Amniotic stem cell (primary cell): ENCODE results near the gene COL4A4.
A peak's percentile ranks its signal among the peaks of the same experiment; 100 is the strongest.

Experiments used
- DNase-seq: peaks from one replicate; lab custom pipeline; 2025; lab: John Stamatoyannopoulos, UW

Gene COL4A4

DNA sequence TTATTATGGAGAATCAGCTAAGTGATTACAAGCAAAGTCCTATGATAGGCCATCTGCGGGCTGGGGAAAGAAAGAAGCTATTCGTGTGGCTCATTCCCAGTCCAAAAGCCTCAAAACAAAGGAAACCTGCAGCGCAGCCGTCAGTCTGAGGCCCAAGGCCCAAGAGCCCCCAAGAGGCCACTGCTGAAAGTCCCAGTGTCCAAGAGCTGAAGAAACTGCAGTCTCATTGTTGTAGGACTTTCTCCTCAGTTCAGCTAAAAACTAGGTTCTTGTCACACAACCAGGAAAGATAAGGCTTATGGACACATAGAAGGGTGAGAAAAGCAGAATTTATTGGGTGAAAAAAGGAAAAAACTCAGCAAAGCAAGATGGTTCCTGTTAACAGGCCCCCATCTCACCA is 185.0 kb downstream of the COL4A4 start:
- no peak for DNase-seq

GRCh38 chr2:226978300-226978699 is 185.7 kb downstream of the COL4A4 start:
- no peak for DNase-seq

- DNase-seq = peak; percentile 40
These were observed 186.2 kb downstream of the COL4A4 start for GRCh38 chr2:226977775-226978190.

GRCh38 chr2:226973816-226974215 is 190.2 kb downstream of the COL4A4 start:
- no peak for DNase-seq

DNA sequence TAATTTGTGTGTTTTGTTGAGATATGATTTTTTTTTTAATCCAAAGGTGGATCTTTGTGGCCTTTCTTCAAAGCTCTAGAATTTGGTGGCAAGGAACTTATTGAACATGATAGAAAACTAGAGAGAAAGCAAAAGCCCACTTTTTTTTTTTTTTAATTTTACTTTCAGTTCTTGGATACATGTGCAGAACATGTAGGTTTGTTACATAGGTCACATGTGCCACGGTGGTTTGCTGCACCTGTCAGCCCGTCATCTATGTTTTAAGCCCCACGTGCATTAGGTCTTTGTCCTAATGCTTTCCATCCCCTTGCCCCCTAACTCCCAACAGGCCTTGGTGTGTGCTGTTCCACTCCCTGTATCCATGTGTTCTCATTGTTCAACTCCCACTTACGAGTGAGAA is 192.2 kb downstream of the COL4A4 start:
- no peak for DNase-seq

- DNase-seq = no peak
These were observed 192.9 kb downstream of the COL4A4 start for GRCh38 chr2:226971084-226971483.

- no peak for DNase-seq
These were observed 193.6 kb downstream of the COL4A4 start for GRCh38 chr2:226970362-226970761.

DNA sequence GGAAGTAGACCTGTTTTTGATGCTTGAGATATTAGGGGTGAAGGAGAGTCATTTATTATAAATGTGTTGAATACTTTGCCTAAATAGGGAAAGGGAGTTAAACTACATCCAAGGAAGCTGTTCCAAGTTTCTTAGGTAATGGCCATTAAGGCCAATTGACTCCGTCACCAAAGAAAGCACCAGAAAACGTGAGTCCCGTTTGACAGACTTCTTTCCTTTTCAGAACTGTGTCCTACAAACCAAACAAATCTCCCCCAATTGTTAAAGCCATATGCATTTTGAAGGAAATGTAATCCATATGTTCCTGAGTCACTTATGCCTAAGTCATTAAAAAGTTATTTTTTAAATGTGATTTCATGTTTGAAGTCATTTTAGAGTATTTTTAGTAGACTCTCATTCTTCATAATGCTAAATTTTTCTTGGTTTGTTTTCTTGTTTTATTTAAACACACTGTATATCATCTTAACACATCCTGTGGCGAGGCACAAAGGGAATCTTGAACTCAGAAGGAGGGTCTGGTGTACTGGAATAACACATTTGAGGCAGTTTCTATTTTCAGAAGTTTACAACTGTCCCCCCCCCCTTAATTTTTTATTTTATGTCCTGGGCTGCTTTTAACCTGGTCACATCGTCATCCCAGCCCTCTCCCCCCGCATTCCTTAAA is 194.5 kb downstream of the COL4A4 start:
- no peak for DNase-seq

DNA sequence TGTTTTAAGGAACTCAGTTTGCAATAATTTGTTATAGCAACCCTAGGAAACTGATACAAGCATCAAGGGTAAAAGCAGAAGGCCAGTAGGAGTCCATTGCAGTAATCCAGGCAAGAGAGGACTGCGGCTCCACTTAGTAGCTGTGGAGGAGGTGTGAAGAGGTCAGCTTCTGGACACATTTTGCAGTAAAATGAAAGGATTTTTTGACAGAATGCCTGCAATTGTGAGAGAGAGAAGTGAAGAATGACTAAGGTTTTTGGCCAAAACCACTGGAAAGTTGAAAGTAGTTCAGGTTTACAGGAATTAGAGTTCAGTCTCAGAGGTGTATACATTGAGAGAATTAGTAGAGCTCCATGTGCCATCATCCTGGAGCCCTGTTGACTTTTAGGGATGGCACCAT is 198.6 kb downstream of the COL4A4 start:
- DNase-seq = no peak

GRCh38 chr2:226963528-226963927 is 200.5 kb downstream of the COL4A4 start:
- no peak for DNase-seq

DNA sequence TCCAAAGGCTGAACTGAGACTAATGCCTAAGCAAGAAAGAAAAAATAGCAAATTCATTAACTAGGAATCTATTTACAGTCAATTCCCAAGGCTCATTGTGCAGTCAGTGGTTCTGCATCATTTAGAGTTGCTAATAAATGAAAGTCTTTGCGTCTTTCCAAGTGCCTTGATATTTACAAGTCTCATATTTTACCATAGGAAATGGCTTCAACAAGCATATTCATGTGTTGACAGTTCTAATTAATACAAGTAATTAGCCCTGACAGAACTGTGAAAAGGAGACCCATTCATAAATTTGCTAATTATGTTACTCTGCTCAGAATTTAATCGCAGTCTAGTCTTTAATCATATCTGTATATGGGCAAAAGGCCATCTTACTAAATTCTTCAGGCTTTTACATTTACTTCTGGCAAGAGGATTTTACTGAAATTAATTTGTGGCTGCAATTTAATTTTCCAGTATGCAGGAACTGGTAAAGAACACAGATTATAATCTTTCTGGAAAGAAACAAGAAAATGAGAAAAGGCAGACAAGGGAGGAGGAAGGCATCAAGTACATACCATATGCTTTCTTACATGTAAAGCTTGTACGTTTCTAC is 201.7 kb downstream of the COL4A4 start:
- DNase-seq = no peak

- DNase-seq = no peak
These were observed 204.6 kb downstream of the COL4A4 start for GRCh38 chr2:226959418-226959817.

GRCh38 chr2:226956659-226957058 is 207.3 kb downstream of the COL4A4 start:
- no peak for DNase-seq

DNA sequence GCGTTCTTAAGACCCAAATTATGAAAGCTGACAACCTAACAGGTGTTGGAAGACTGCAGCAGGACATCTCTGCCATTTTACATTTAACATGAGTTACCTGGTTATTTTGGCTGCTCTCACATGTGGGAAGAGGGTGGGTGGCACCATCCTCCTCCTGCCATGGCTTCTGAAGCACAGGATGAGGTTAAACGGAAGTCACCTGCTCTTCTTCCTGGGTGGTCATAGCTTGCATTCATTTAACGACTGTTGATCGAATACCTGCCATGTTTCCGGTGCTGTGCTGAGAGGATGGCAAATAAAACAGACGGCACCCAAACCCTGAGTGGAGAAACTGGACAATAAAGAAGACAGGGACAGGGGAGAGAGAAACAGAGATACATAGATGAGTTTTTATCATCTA is 210.2 kb downstream of the COL4A4 start:
- DNase-seq = no peak

GRCh38 chr2:226953206-226953605 is 210.8 kb downstream of the COL4A4 start:
- DNase-seq = no peak
